KMS-11 (cell line): ENCODE data around the gene FANCC.

Source experiments
- H2AFZ ChIP-seq: fragments of 200-600 bp; sonication (generic); 2 replicates; pipeline ENCODE4 v1.6.1; 2016; ENCODE audit warnings: antibody characterized with exemption, mixed run types, low read depth
- H3K27ac ChIP-seq: fragments of 200-600 bp; sonication (generic); 2 replicates; pipeline ENCODE4 v1.6.1; 2016; ENCODE audit warnings: mild to moderate bottlenecking, mixed run types
- H3K27me3 ChIP-seq: fragments of 200-600 bp; sonication (generic); 2 replicates; pipeline ENCODE4 v1.6.1; 2017; ENCODE audit warnings: mild to moderate bottlenecking, low read depth, mixed run types, moderate library complexity; ENCODE audit not compliant: insufficient read depth
- H3K36me3 ChIP-seq: fragments of 200-600 bp; sonication (generic); 2 replicates; pipeline ENCODE4 v1.6.1; 2017; ENCODE audit warnings: mild to moderate bottlenecking, mixed run types; ENCODE audit not compliant: insufficient read depth
- H3K4me1 ChIP-seq: fragments of 200-600 bp; sonication (generic); 2 replicates; pipeline ENCODE4 v1.6.1; 2016; ENCODE audit warnings: mild to moderate bottlenecking, low read depth, mixed run types; ENCODE audit not compliant: poor library complexity, severe bottlenecking
- H3K4me2 ChIP-seq: fragments of 200-600 bp; sonication (generic); 2 replicates; pipeline ENCODE4 v1.7.0; 2016; ENCODE audit warnings: mild to moderate bottlenecking, mixed run types
- H3K4me3 ChIP-seq: fragments of 200-600 bp; sonication (generic); IDR thresholded peaks from 2 replicates; pipeline ENCODE4 v1.6.1; 2017; ENCODE audit warnings: low read depth, low read length, mixed read lengths; ENCODE audit not compliant: insufficient read depth
- H3K79me2 ChIP-seq: fragments of 200-600 bp; sonication (generic); 2 replicates; pipeline ENCODE4 v1.6.1; 2016; ENCODE audit warnings: low read depth, mixed run types; ENCODE audit not compliant: insufficient read depth
- H3K9ac ChIP-seq: fragments of 200-600 bp; sonication (generic); 2 replicates; pipeline ENCODE4 v1.6.1; 2016; ENCODE audit warnings: mild to moderate bottlenecking, mixed run types
- H4K20me1 ChIP-seq: fragments of 200-600 bp; sonication (generic); 2 replicates; pipeline ENCODE4 v1.6.1; 2016; ENCODE audit warnings: mild to moderate bottlenecking, mixed run types; ENCODE audit not compliant: insufficient read depth
- TF ChIP-seq, protein P1 (sequence below): fragments of 200-600 bp; sonication (generic); conservative IDR thresholded peaks from 2 replicates; pipeline ENCODE4 v1.6.1; 2017; ENCODE audit warnings: low read depth, mild to moderate bottlenecking, antibody characterized with exemption, low read length, moderate library complexity, mixed read lengths

FANCC gene

GRCh38 chr9:95137587-95138145, 179.8 kb downstream of the FANCC start:
- TF ChIP-seq, protein P1, sequence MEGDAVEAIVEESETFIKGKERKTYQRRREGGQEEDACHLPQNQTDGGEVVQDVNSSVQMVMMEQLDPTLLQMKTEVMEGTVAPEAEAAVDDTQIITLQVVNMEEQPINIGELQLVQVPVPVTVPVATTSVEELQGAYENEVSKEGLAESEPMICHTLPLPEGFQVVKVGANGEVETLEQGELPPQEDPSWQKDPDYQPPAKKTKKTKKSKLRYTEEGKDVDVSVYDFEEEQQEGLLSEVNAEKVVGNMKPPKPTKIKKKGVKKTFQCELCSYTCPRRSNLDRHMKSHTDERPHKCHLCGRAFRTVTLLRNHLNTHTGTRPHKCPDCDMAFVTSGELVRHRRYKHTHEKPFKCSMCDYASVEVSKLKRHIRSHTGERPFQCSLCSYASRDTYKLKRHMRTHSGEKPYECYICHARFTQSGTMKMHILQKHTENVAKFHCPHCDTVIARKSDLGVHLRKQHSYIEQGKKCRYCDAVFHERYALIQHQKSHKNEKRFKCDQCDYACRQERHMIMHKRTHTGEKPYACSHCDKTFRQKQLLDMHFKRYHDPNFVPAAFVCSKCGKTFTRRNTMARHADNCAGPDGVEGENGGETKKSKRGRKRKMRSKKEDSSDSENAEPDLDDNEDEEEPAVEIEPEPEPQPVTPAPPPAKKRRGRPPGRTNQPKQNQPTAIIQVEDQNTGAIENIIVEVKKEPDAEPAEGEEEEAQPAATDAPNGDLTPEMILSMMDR, result no peak
- no peak overlapping the region for H3K27ac ChIP-seq
- H3K4me3 ChIP-seq, result no peak overlapping the region

DNA sequence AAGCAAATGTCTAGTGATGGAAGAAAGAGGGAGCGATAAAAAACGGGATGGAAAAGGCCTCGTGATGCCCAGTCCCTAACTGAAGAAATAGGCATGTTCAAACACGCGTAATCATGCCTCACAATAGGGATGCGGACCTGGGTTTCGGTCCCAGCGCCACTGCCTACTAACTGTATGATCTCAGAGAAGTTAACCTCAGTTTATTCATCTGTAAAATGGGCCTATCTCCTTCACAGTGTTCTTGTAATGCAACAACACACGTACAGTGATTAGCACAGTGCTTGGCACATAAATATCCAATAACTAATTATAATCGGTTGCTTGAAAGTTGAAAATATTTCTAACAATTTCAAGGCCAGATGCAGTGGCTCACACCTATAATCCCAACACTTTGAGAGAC, 181.8 kb downstream of the FANCC start:
- Histone ChIP-seq H3K79me2 (no peaks in the 10 kb centered on the region), H3K4me3 (no peak overlapping the region), H4K20me1 (no peaks in the 10 kb centered on the region), H3K27me3 (no peaks in the 10 kb centered on the region), H3K4me1 (no peaks in the 10 kb centered on the region), H2AFZ (no peak overlapping the region), H3K36me3 (no peaks in the 10 kb centered on the region), H3K9ac (no peak overlapping the region), H3K4me2 (no peak overlapping the region), H3K27ac (no peak overlapping the region)
- TF ChIP-seq, protein P1, result no peak

More at GRCh38 chr9:95137587-95138145, 179.8 kb downstream of the FANCC start:
- Histone ChIP-seq H4K20me1 (no peaks in the 10 kb centered on the region), H3K4me1 (no peaks in the 10 kb centered on the region), H3K4me2 (no peak overlapping the region), H3K79me2 (no peaks in the 10 kb centered on the region), H3K36me3 (no peaks in the 10 kb centered on the region), H3K9ac (no peak overlapping the region), H2AFZ (no peak overlapping the region), H3K27me3 (no peaks in the 10 kb centered on the region)

GRCh38 chr9:95134457-95134881, 183.0 kb downstream of the FANCC start:
- H3K4me1 ChIP-seq, result no peaks in the 10 kb centered on the region
- H3K9ac ChIP-seq, result no peak overlapping the region

DNA sequence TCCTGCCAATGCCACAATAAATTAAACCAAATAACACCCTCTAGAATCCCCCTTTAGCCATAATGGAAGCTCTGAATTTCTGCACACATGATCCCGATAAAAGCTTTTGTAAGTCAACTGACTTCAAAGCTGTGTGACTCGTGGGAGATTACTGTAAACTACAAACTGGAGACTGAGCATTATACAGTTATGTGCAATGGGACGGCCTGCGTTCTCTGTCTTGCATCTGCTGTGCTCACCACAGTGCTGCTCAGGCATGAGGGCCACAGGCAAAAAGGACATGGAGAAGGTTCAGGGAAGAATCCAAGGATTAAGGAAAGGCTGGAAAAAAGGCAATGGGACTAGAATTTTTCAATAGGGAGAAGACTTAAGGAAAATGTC, 184.2 kb downstream of the FANCC start:
- no peak overlapping the region for H3K4me2 ChIP-seq

More at GRCh38 chr9:95134457-95134881, 183.0 kb downstream of the FANCC start:
- Histone ChIP-seq H3K4me3 (no peak overlapping the region), H3K27ac (no peak overlapping the region), H3K27me3 (no peaks in the 10 kb centered on the region), H3K79me2 (no peaks in the 10 kb centered on the region), H4K20me1 (no peaks in the 10 kb centered on the region), H3K4me2 (no peak overlapping the region), H3K36me3 (no peaks in the 10 kb centered on the region), H2AFZ (no peak overlapping the region)
- TF ChIP-seq, protein P1, result no peak

More for the DNA sequence above, 184.2 kb downstream of the FANCC start:
- H3K27ac ChIP-seq, result no peak overlapping the region
- no peak overlapping the region for H3K4me3 ChIP-seq
- no peak overlapping the region for H3K9ac ChIP-seq
- H4K20me1 ChIP-seq, result no peaks in the 10 kb centered on the region
- TF ChIP-seq, protein P1, result no peak
- H3K36me3 ChIP-seq, result no peaks in the 10 kb centered on the region
- H2AFZ ChIP-seq, result no peak overlapping the region
- H3K27me3 ChIP-seq, result no peaks in the 10 kb centered on the region
- no peaks in the 10 kb centered on the region for H3K4me1 ChIP-seq
- no peaks in the 10 kb centered on the region for H3K79me2 ChIP-seq
